ENCODE data around the gene SLC35A4. TPM values are rescaled to one million over a fixed set of nuclear protein-coding genes. Genes with fewer than 3 reads are reported as not detected.
A peak's percentile ranks its signal among the peaks of the same experiment; 100 is the strongest.

SLC35A4 gene
- total and polyA plus RNA-seq, 11 donors = 39.2 to 118 (median 75.9) TPM

GRCh38 chr5:140561753-140562523 is 2.7 kb upstream of the SLC35A4 start:
- no peaks in the 10 kb centered on the region for H3K9me3 ChIP-seq
- peaks cover 0 to 36% (median 26%) of the 10 kb centered on the region in 9 donors for H3K36me3 ChIP-seq
- no peaks in the 10 kb centered on the region for H3K27me3 ChIP-seq
- H3K27ac ChIP-seq = no peak overlapping the region
- TF ChIP-seq, protein P1, sequence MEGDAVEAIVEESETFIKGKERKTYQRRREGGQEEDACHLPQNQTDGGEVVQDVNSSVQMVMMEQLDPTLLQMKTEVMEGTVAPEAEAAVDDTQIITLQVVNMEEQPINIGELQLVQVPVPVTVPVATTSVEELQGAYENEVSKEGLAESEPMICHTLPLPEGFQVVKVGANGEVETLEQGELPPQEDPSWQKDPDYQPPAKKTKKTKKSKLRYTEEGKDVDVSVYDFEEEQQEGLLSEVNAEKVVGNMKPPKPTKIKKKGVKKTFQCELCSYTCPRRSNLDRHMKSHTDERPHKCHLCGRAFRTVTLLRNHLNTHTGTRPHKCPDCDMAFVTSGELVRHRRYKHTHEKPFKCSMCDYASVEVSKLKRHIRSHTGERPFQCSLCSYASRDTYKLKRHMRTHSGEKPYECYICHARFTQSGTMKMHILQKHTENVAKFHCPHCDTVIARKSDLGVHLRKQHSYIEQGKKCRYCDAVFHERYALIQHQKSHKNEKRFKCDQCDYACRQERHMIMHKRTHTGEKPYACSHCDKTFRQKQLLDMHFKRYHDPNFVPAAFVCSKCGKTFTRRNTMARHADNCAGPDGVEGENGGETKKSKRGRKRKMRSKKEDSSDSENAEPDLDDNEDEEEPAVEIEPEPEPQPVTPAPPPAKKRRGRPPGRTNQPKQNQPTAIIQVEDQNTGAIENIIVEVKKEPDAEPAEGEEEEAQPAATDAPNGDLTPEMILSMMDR (IDR thresholded peaks at IDR 0.05) = no peak
- TF ChIP-seq POLR2A (IDR thresholded peaks at IDR 0.05) = no peak
- intact Hi-C loops (cut with DNase I) = loop anchor here in 2 of 10 donors (5.0 to 10.0 kb wide), 2 partner anchors 70 to 143 kb away; partner anchors contain the start of genes CD14 (in 1 of the 2) and ZMAT2 (in 1 of the 2)
- H3K4me1 ChIP-seq = peaks cover 9 to 49% (median 32%) of the 10 kb centered on the region in 12 donors
- WGBS, 4 donors = 89 to 97% (median 92%) methylated on average over 10 of the region's 10 CpGs
- ATAC-seq (no peak), DNase-seq (no peak)
- no peak overlapping the region for H3K4me3 ChIP-seq

DNA sequence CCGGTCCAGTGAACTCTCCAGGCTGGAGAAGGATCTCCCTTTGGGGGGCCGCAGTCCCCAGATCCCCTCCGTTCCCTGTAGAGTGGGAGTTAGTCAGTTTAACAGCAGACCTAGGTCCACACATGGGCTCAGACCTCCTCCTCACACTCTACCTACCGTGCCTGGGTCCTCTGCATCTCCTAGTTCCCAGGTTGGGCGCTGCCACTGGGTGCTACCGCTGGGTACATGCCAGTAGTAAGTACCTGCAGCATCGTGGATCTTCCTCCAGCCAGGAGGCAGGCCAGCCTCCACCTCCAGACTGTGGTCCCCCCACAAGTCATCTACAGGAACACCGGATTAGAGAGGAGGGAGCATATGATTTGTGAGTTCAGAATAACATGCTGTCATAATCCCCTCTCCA is 1.0 kb upstream of the SLC35A4 start:
- WGBS, 4 donors = 72 to 74% (median 73%) methylated on average over 8 of the region's 8 CpGs
- Histone ChIP-seq H3K9me3 (no peaks in the 10 kb centered on the region), H3K27ac (peak overlapping the region; percentile 90 to 97 (median 94)), H3K4me3 (peak overlapping the region; percentile 38 to 89 (median 76)), H3K27me3 (no peaks in the 10 kb centered on the region), H3K36me3 (peaks cover 0 to 48% (median 40%) of the 10 kb centered on the region in 9 donors), H3K4me1 (peaks cover 9 to 56% (median 37%) of the 10 kb centered on the region in 12 donors)
- TF ChIP-seq POLR2A (IDR thresholded peaks at IDR 0.05) = no peak
- DNase-seq = peak in 1 of 5 donors; percentile 45
- intact Hi-C loops (cut with DNase I) = loop anchor here in 2 of 10 donors (5.0 to 10.0 kb wide), 2 partner anchors 69 to 141 kb away; partner anchors contain the start of genes CD14 (in 1 of the 2) and ZMAT2 (in 1 of the 2)
- ATAC-seq = no peak

DNA sequence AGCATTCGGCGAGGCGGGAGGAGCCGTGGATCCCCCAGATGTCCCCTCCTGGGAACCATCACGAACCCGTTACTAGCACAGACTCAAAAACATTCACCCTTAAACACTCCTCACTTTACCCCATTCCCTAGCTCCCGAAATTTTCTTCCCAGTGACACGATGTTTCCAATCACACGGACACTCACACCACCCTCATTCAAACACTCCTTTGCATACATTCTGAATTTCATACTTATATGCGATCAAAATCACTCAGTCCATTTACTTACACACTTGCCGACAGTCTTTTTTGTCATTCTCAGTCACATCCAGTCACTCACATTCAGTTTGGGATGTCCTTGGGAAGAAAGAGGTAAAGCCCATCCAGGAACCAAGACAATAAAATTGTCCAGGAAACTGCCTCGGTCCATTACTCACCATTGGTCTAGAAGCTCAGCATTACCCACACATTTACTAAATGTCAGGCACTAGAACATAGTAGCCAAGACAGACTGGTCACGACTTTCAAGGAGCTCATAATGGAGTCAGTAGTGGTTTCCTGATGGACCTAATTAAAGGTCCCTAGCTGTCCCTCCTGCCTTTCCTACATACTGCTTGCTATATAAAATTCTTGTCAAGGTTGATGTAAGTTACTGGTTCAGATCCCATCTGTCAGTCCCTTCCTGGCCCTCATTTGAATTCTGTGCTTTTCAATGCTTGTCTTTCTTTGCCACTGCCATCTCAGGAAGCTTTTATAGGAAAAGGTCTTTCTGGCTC is 574 bp downstream of the SLC35A4 start:
- Histone ChIP-seq H3K27ac (peak overlapping the region; percentile 90 to 97 (median 94)), H3K27me3 (no peaks in the 10 kb centered on the region), H3K4me1 (peaks cover 13 to 72% (median 53%) of the 10 kb centered on the region in 12 donors), H3K9me3 (no peaks in the 10 kb centered on the region), H3K36me3 (peaks cover 0 to 47% (median 36%) of the 10 kb centered on the region in 9 donors), H3K4me3 (peak overlapping the region; percentile 57 to 89 (median 76))
- no peak for TF ChIP-seq POLR2A (IDR thresholded peaks at IDR 0.05)
- TF ChIP-seq, protein P1 (IDR thresholded peaks at IDR 0.05) = no peak
- no peak for DNase-seq
- ATAC-seq = no peak
- intact Hi-C loops (cut with DNase I) = loop anchor here in 6 of 10 donors (2.0 to 10.0 kb wide), 4 partner anchors 68 to 140 kb away; partner anchors contain the start of genes TMCO6 (in 5 of the 6), CD14 (in 1 of the 6) and ZMAT2 (in 1 of the 6)
- WGBS, 4 donors = 4 to 8% (median 7%) methylated on average over 13 of the region's 13 CpGs

DNA sequence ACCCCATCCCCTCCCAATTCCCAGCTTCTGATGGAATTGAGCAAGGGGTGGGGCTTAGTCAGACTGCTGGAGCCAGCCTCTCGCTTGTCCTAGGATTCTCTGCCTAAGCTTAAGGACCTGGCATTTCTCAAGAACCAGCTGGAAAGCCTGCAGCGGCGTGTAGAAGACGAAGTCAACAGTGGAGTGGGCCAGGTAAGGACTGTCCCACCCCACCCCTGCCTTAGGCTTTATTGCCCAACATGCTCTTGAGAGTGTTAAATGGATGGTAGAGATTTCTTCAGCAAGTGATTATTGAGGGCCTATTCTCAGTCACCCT is 1.1 kb downstream of the SLC35A4 start:
- ATAC-seq (no peak), DNase-seq (no peak)
- H3K9me3 ChIP-seq = no peaks in the 10 kb centered on the region
- intact Hi-C loops (cut with DNase I) = loop anchor here in 6 of 10 donors (2.0 to 10.0 kb wide), 4 partner anchors 67 to 139 kb away; partner anchors contain the start of genes TMCO6 (in 5 of the 6), CD14 (in 1 of the 6) and ZMAT2 (in 1 of the 6)
- H3K27ac ChIP-seq = peak overlapping the region in 9 of 12 donors; percentile 90 to 97 (median 95)
- 76 to 82% (median 79%) methylated on average over 4 of the region's 4 CpGs for WGBS, 4 donors
- TF ChIP-seq, protein P1 (IDR thresholded peaks at IDR 0.05) = no peak
- TF ChIP-seq POLR2A (IDR thresholded peaks at IDR 0.05) = no peak
- no peaks in the 10 kb centered on the region for H3K27me3 ChIP-seq
- peaks cover 16 to 77% (median 57%) of the 10 kb centered on the region in 12 donors for H3K4me1 ChIP-seq
- H3K36me3 ChIP-seq = peaks cover 0 to 47% (median 31%) of the 10 kb centered on the region in 9 donors
- peak overlapping the region in 11 of 12 donors; percentile 59 to 89 (median 77) for H3K4me3 ChIP-seq

Data from heart left ventricle (tissue), 16 donors.